OCI-LY3 (cell line): ENCODE data around the gene EEF1AKMT2.
A peak's percentile ranks its signal among the peaks of the same experiment; 100 is the strongest.
"Not testable (repeated sequence)": the region's sequence is repeated elsewhere in the genome, so short reads cannot be mapped to it uniquely, and the experiment has no call there.

Experiments
- H2AFZ ChIP-seq: fragments of 200-600, 300-600 bp; shearing (Covaris generic); 2 replicates; pipeline ENCODE4 v1.6.0; 2014; ENCODE audit warnings: antibody characterized with exemption, low read depth, low read length
- H3K27ac ChIP-seq: fragments of 200-600, 300-600 bp; sonication (generic); 2 replicates; pipeline ENCODE4 v1.5.1; 2014; ENCODE audit warnings: mild to moderate bottlenecking, low read length, moderate library complexity, mixed read lengths
- H3K27me3 ChIP-seq: fragments of 200-600, 300-600 bp; sonication (generic); 2 replicates; pipeline ENCODE4 v1.6.1; 2014; ENCODE audit warnings: low read depth, low read length, mixed read lengths
- H3K36me3 ChIP-seq: fragments of 200-600, 300-600 bp; sonication (generic); replicated peaks from 2 replicates; pipeline ENCODE3; 2014; ENCODE audit warnings: low read depth, low read length, mixed read lengths
- H3K4me1 ChIP-seq: fragments of 300-600, 200-600 bp; sonication (generic); 2 replicates; pipeline ENCODE4 v1.6.1; 2014; ENCODE audit warnings: low read length, mixed read lengths
- H3K4me2 ChIP-seq: fragments of 200-600, 300-600 bp; sonication (generic); 2 replicates; pipeline ENCODE4 v1.6.1; 2014; ENCODE audit warnings: low read length, mixed read lengths
- H3K4me3 ChIP-seq: fragments of 300-600, 200-600 bp; sonication (generic); 2 replicates; pipeline ENCODE4 v1.5.1; 2014; ENCODE audit warnings: antibody characterized with exemption, mild to moderate bottlenecking, low read length, moderate library complexity
- H3K79me2 ChIP-seq: fragments of 300-600, 200-600 bp; shearing (Covaris generic); 2 replicates; pipeline ENCODE4 v1.6.1; 2014; ENCODE audit warnings: mild to moderate bottlenecking, low read length, mixed read lengths
- H3K9ac ChIP-seq: fragments of 300-600, 200-600 bp; shearing (Covaris generic); 2 replicates; pipeline ENCODE4 v1.6.0; 2014; ENCODE audit warnings: mild to moderate bottlenecking, low read length, moderate library complexity
- H3K9me3 ChIP-seq: fragments of 200-600, 300-600 bp; shearing (Covaris generic); 2 replicates; pipeline ENCODE4 v1.6.1; 2014; ENCODE audit warnings: low read length, mixed read lengths; ENCODE audit not compliant: insufficient read depth
- H4K20me1 ChIP-seq: fragments of 200-600, 300-600 bp; sonication (generic); 2 replicates; pipeline ENCODE4 v1.6.1; 2016; ENCODE audit warnings: low read length, mixed read lengths; ENCODE audit not compliant: insufficient read depth
- EZH2phosphoT487 ChIP-seq: fragments of 200-600 bp; shearing (Covaris generic); IDR thresholded peaks from 2 replicates; pipeline ENCODE4 v1.6.1; 2018; ENCODE audit warnings: antibody characterized with exemption, mixed run types, low read depth
- TF ChIP-seq, protein P1 (sequence below): fragments of 200-600, 300-600 bp; sonication (generic); IDR thresholded peaks from 2 replicates; pipeline ENCODE4 v1.5.1; 2014; ENCODE audit warnings: antibody characterized with exemption, low read length, low read depth

Gene EEF1AKMT2

DNA sequence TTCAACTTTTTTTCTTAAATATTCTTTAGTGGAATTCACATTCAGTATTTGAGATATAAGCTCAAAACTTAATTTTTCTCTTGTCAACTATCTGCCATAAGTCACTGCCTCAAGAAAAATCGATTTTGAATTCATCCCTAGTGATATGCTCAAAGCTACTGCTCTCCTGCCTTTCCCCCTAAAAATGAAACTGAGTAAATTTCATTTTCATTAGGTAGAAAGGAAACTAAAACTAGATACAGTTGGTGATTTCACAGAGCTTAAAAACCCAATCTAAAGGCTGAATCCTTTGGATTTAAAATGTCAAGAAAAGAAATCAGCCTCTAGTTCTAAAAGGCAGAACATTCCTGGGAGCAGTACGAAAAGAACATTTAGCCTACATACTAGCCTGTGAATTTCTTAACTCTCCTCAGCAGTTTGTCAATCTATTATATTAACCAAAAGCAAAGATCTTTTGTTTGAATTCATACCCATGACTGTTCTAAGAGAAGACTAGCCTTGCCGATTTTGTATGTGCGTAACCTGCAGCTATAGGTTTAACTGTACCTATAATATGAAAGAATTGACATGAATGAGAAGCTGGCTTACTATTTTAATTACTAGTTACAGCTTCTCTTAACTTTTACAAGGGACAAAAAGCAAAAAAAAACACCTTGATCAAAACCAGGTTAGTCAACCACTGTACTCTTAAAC lies 42.6 kb downstream of the EEF1AKMT2 start:
- Histone ChIP-seq H3K79me2 (no peaks in the 10 kb centered on the region), H4K20me1 (no peaks in the 10 kb centered on the region), H3K9ac (no peak overlapping the region), H3K27ac (peak overlapping the region; percentile 16; the same call in 1 of the 2 replicates), H3K4me3 (no peak overlapping the region), H3K4me2 (peak overlapping the region; percentile 42), H3K4me1 (peaks cover 14% of the 10 kb centered on the region), H3K27me3 (no peaks in the 10 kb centered on the region), H3K36me3 (peaks cover 4% of the 10 kb centered on the region), H3K9me3 (no peaks in the 10 kb centered on the region), H2AFZ (no peak overlapping the region)
- TF ChIP-seq EZH2phosphoT487: no peak
- TF ChIP-seq, protein P1, sequence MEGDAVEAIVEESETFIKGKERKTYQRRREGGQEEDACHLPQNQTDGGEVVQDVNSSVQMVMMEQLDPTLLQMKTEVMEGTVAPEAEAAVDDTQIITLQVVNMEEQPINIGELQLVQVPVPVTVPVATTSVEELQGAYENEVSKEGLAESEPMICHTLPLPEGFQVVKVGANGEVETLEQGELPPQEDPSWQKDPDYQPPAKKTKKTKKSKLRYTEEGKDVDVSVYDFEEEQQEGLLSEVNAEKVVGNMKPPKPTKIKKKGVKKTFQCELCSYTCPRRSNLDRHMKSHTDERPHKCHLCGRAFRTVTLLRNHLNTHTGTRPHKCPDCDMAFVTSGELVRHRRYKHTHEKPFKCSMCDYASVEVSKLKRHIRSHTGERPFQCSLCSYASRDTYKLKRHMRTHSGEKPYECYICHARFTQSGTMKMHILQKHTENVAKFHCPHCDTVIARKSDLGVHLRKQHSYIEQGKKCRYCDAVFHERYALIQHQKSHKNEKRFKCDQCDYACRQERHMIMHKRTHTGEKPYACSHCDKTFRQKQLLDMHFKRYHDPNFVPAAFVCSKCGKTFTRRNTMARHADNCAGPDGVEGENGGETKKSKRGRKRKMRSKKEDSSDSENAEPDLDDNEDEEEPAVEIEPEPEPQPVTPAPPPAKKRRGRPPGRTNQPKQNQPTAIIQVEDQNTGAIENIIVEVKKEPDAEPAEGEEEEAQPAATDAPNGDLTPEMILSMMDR: no peak

DNA sequence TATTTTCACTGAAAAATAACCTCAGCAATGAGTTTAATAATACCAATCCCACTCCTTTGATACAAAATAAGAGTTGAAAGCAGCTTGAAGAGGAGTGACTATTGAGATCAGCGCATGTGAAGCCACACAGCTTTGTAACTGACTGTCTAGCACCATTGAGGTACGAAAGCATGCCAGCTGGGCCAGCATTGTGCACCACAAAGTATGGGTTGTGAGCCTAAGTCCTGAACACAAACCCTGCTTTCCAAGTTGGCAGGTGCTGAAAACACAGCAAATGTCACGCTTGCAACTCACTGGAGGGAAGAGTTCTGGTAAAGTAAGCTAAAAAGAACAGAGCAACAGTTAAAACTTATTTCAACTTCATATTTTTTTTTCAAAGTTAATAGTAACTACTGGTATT lies 43.5 kb downstream of the EEF1AKMT2 start:
- no peak overlapping the region for H3K4me2 ChIP-seq
- H3K9me3 ChIP-seq: no peaks in the 10 kb centered on the region
- H3K9ac ChIP-seq: no peak overlapping the region
- no peak overlapping the region for H3K4me3 ChIP-seq
- no peak overlapping the region for H3K27ac ChIP-seq
- no peaks in the 10 kb centered on the region for H4K20me1 ChIP-seq
- H3K27me3 ChIP-seq: no peaks in the 10 kb centered on the region
- H3K4me1 ChIP-seq: peaks cover 14% of the 10 kb centered on the region
- no peak overlapping the region for H2AFZ ChIP-seq
- no peak for TF ChIP-seq EZH2phosphoT487
- TF ChIP-seq, protein P1: no peak
- peaks cover 8% of the 10 kb centered on the region for H3K79me2 ChIP-seq
- peaks cover 4% of the 10 kb centered on the region for H3K36me3 ChIP-seq

DNA sequence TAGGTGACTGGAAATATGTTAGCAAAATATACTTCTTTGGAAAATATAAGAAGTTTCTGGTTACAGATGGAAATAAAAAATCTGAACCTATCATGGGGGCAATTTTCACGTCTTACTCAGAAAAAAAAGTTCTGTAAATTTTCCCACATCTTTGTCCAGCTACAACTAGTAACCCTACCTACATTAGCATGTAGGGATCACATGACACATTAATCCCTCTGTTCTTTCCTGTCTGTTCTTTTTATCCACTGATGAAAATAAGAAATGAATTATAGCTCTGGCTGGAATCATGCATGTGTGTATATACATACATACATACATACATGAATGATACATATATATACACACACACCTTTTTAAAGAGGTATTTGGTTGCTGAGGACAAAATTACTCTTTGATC lies 43.9 kb downstream of the EEF1AKMT2 start:
- no peaks in the 10 kb centered on the region for H3K27me3 ChIP-seq
- H3K4me3 ChIP-seq: no peak overlapping the region
- no peaks in the 10 kb centered on the region for H3K9me3 ChIP-seq
- H3K4me1 ChIP-seq: peaks cover 14% of the 10 kb centered on the region
- H3K9ac ChIP-seq: no peak overlapping the region
- H4K20me1 ChIP-seq: no peaks in the 10 kb centered on the region
- H3K36me3 ChIP-seq: peaks cover 4% of the 10 kb centered on the region
- H3K27ac ChIP-seq: no peak overlapping the region
- H3K79me2 ChIP-seq: peaks cover 11% of the 10 kb centered on the region
- TF ChIP-seq EZH2phosphoT487: no peak
- TF ChIP-seq, protein P1: no peak
- H2AFZ ChIP-seq: no peak overlapping the region
- H3K4me2 ChIP-seq: no peak overlapping the region

DNA sequence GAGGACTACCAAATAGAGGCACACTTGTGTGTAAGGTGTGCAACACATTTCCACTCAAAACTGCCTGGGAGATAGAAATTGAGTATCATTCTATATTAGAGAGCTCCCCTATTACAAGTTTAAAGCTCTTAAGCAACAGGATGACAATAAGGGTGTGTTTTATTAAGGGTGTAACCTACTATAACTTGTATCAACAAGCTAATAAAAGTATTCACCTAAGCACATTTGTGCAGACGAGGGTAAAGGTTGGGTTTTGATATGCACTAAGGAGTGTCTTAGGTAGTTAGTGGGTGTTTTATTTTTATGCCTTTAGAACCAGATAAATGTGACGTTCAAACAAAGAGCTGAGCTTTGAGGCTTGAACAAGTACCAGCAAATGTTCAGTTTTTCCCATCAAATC lies 44.7 kb downstream of the EEF1AKMT2 start:
- Histone ChIP-seq H3K27me3 (no peaks in the 10 kb centered on the region), H3K4me2 (no peak overlapping the region), H3K9ac (no peak overlapping the region), H4K20me1 (no peaks in the 10 kb centered on the region), H3K9me3 (no peaks in the 10 kb centered on the region), H3K79me2 (peaks cover 19% of the 10 kb centered on the region), H3K4me3 (no peak overlapping the region), H2AFZ (no peak overlapping the region), H3K27ac (no peak overlapping the region), H3K36me3 (peaks cover 4% of the 10 kb centered on the region), H3K4me1 (peaks cover 19% of the 10 kb centered on the region)
- TF ChIP-seq, protein P1: no peak

DNA sequence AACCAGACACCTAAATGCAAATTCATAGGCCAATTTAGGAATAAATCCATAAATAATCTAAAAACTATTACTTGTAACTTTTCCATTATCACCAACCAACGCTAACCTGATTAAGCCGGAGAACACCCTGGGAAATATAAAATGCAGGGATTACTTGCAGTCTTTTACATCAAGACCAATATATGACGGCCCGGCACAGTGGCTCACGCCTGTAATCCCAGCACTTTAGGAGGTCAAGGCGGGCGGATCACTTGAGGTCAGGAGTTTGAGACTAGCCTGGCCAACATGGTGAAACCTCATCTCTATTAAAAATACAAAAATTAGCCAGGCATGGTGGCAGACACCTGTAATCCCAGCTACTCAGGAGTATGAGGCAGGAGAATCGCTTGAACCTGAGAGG lies 45.2 kb downstream of the EEF1AKMT2 start:
- H4K20me1 ChIP-seq, H3K4me2 ChIP-seq, H3K36me3 ChIP-seq, H3K9me3 ChIP-seq, H3K4me3 ChIP-seq, H3K27ac ChIP-seq, H2AFZ ChIP-seq, H3K9ac ChIP-seq, H3K27me3 ChIP-seq: not testable (repeated sequence)
- H3K4me1 ChIP-seq: peaks cover 25% of the 10 kb centered on the region
- H3K79me2 ChIP-seq: peaks cover 24% of the 10 kb centered on the region
